ENCODE results near the gene SYNE4.

- TF ChIP-seq EZH2 (IDR thresholded peaks at IDR 0.05; ENCODE audit: borderline replicate concordance, low read depth, low read length, severe bottlenecking) (no peak), CTCF (IDR thresholded peaks at IDR 0.05; ENCODE audit: extremely low read depth in 1 of 2, insufficient read depth in 1 of 2, low read depth in 1 of 2, low read length in 2 of 2) (no peak), POLR2A (IDR thresholded peaks at IDR 0.05; ENCODE audit: low read depth, low read length) (no peak)
These were observed at the start of gene SYNE4 for GRCh38 chr19:36008336-36008978.

All from endothelial cell of umbilical vein (primary cell).